Right atrium auricular region (tissue), 2 donors: ENCODE results near the gene FOXP4. TPM values are rescaled to one million over a fixed set of nuclear protein-coding genes. Genes with fewer than 3 reads are reported as not detected.
"Not testable (repeated sequence)": the region's sequence is repeated elsewhere in the genome, so short reads cannot be mapped to it uniquely, and the experiment has no call there.

Source experiments
- DNase-seq: peaks from one replicate; pipeline ENCODE4 v3.0.0-alpha.2; 2019; ENCODE audit warnings: low spot score
- H3K27ac ChIP-seq, 2 donors: fragments of 200-600 bp; sonication (generic); 1 replicate in 1 of 2; 2 replicates in 1 of 2; pipeline ENCODE4 v1.5.1; 2016 to 2019
- H3K27me3 ChIP-seq, 2 donors: fragments of 200-600 bp; sonication (generic); one replicate each; pipeline versions ENCODE4 v1.5.1 to v1.6.0; 2017 to 2019
- H3K36me3 ChIP-seq: fragments of 200-600 bp; sonication (generic); one replicate; pipeline ENCODE4 v1.5.1; 2016
- H3K4me1 ChIP-seq, 2 donors: fragments of 200-600 bp; sonication (generic); one replicate each; pipeline versions ENCODE4 v1.5.1 to v1.6.0; 2017 to 2019
- H3K4me3 ChIP-seq, 2 donors: fragments of 200-600 bp; sonication (generic); 1 replicate in 1 of 2; 2 replicates in 1 of 2; pipeline ENCODE4 v1.5.1; 2017 to 2019; ENCODE audit warnings: mild to moderate bottlenecking in 1 of 2, moderate library complexity in 1 of 2
- H3K9me3 ChIP-seq, 2 donors: fragments of 200-600 bp; sonication (generic); one replicate each; pipeline ENCODE4 v1.5.1; 2019
- total RNA-seq, 2 donors: library from RNA; depleted of rRNA; stranded (reverse); fragments of >200 nt; gene quantifications; one replicate each; pipeline ENCODE4 v1.1.0, GENCODE V29; 2016
- TF ChIP-seq, protein P1 (sequence below), 2 donors: fragments of 200-600 bp; sonication (generic); IDR thresholded peaks; one replicate each; pipeline ENCODE4 v1.5.1; 2019; ENCODE audit warnings: antibody characterized with exemption in 2 of 2

Gene FOXP4
- total RNA-seq, 2 donors from 2014 or later = 9.3 to 20.2 TPM

DNA sequence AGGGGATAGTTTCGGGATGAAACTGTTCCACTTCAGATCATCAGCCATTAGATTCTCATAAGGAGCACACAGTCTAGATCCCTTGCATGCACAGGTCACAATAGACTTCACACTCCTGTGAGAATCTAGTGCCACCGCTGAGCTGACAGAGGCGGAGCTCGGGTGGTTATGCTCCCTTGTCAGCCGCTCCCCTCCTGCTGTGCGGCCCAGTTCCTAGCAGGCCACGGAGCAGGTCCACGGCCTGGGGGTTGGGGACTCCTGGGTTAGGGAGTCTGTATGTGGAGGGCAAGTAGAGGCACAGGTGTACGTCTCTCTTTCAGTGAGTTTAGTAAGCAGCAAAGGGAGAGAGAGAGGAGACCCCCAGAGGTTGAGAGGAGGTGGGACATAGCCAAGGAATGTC, 61.6 kb downstream of the FOXP4 start:
- no peaks in the 10 kb centered on the region for H3K36me3 ChIP-seq
- no peaks in the 10 kb centered on the region for H3K9me3 ChIP-seq
- no peak overlapping the region for H3K4me3 ChIP-seq
- H3K27me3 ChIP-seq = no peaks in the 10 kb centered on the region
- DNase-seq = no peak
- TF ChIP-seq, protein P1, sequence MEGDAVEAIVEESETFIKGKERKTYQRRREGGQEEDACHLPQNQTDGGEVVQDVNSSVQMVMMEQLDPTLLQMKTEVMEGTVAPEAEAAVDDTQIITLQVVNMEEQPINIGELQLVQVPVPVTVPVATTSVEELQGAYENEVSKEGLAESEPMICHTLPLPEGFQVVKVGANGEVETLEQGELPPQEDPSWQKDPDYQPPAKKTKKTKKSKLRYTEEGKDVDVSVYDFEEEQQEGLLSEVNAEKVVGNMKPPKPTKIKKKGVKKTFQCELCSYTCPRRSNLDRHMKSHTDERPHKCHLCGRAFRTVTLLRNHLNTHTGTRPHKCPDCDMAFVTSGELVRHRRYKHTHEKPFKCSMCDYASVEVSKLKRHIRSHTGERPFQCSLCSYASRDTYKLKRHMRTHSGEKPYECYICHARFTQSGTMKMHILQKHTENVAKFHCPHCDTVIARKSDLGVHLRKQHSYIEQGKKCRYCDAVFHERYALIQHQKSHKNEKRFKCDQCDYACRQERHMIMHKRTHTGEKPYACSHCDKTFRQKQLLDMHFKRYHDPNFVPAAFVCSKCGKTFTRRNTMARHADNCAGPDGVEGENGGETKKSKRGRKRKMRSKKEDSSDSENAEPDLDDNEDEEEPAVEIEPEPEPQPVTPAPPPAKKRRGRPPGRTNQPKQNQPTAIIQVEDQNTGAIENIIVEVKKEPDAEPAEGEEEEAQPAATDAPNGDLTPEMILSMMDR (IDR thresholded peaks at IDR 0.05) = no peak
- no peak overlapping the region for H3K27ac ChIP-seq
- peaks cover 0 to 6% of the 10 kb centered on the region in 2 donors for H3K4me1 ChIP-seq

DNA sequence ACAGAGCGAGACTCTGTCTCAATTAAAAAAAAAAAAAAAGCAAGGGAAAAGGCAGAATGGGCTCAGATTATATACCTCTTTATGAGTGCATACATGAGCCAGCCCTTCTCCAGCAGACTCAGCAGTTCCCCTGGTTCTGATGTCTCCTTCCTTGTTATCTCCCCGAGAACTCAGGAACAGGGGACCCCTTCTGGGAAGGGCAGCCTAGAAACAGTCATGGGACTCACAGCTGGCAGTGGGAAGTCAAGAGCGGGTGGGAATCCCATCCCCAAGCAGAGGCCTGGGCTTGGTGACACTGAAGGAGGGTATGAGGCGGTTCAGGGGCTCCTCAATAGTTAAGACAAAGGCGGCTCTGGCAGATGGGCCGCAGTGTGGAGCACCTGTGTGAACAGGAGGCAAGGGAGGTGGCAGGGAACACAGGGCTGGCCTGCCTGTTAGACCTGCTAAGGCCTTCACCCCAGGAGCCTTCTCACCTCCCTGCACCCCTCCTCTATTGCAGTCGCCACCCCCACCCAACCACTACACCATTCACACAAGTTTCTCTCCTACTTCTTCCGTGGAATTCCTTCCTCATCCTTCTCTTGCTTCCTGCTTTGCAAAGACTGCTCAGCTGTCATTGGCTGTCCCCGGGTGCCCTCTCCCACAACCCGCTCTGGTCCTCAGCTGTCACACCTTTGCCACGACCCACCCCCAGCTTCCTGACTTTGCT, 62.4 kb downstream of the FOXP4 start:
- H3K36me3 ChIP-seq = no peaks in the 10 kb centered on the region
- TF ChIP-seq, protein P1 (IDR thresholded peaks at IDR 0.05) = no peak
- no peaks in the 10 kb centered on the region for H3K4me1 ChIP-seq
- H3K27me3 ChIP-seq = no peaks in the 10 kb centered on the region
- no peak overlapping the region for H3K27ac ChIP-seq
- no peak overlapping the region for H3K4me3 ChIP-seq
- peaks cover 0 to 5% of the 10 kb centered on the region in 2 donors for H3K9me3 ChIP-seq
- DNase-seq = no peak

DNA sequence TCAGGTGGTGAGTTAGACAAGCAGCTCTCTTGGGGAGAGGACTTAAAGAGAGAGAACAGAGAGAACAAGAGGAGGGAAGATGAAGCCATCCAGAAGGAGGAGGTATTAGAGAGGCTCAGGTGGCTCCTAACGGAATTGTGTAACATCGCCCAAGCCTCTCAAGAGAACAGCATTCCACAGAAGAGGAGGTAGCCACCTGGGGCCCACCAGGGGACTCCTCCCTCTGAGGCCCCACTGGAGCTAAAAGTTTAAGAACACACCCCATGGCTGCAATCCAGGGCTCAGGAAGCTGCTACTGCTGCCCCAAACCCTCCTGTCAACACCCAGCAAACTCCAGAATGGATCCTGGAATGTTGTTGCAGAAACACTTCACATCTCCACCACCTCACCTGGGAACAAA, 68.5 kb downstream of the FOXP4 start:
- no peaks in the 10 kb centered on the region for H3K4me1 ChIP-seq
- no peaks in the 10 kb centered on the region for H3K36me3 ChIP-seq
- no peak for DNase-seq
- H3K9me3 ChIP-seq = peaks cover 0 to 5% of the 10 kb centered on the region in 2 donors
- no peaks in the 10 kb centered on the region for H3K27me3 ChIP-seq
- TF ChIP-seq, protein P1 (IDR thresholded peaks at IDR 0.05) = no peak
- H3K27ac ChIP-seq = no peak overlapping the region
- H3K4me3 ChIP-seq = no peak overlapping the region

DNA sequence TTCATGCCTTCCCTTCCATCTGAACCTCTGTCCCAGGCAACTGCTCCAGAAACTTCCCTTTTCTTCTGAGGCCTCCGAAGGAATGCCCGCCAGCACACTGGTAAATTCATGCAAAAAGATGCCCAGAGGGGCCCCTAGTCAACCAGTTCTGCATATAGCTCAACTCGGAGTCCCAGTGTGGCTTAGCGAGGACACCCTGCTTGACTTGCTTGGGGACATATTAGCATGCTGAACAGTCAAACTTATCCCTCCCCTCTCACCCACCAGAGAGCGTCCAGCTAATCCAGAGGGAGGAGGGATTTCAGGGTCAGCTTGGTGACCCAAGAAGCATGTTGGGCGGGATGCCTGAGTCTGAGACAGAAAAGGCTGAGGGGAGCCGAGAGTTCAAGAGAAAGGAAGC, 69.1 kb downstream of the FOXP4 start:
- no peak for DNase-seq
- Histone ChIP-seq H3K4me1 (no peaks in the 10 kb centered on the region), H3K9me3 (peaks cover 0 to 5% of the 10 kb centered on the region in 2 donors), H3K4me3 (no peak overlapping the region), H3K36me3 (no peaks in the 10 kb centered on the region), H3K27me3 (no peaks in the 10 kb centered on the region), H3K27ac (no peak overlapping the region)
- TF ChIP-seq, protein P1 (IDR thresholded peaks at IDR 0.05) = no peak

DNA sequence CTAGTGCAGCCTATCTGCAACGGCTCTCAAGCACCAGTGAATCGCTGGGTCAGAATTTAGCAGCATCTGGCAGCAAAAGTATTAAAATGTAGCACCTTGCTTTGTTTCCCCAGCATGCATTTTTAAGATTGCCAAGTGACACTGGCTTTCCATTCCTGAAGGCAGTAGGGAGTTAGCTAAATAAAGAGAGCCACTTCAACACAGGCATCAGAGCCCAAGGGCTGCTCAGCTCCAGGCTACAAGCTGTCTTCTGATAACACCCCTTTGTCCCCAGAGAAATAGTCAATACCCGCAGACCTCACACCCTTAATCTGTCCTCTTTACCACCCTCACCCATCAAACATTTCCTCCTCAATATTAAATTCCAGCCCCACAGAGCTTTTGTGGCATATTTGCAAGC, 72.4 kb downstream of the FOXP4 start:
- Histone ChIP-seq H3K4me1 (no peaks in the 10 kb centered on the region), H3K9me3 (no peaks in the 10 kb centered on the region), H3K27ac (no peak overlapping the region), H3K27me3 (no peaks in the 10 kb centered on the region), H3K36me3 (no peaks in the 10 kb centered on the region), H3K4me3 (no peak overlapping the region)
- TF ChIP-seq, protein P1 (IDR thresholded peaks at IDR 0.05) = no peak
- DNase-seq = no peak

DNA sequence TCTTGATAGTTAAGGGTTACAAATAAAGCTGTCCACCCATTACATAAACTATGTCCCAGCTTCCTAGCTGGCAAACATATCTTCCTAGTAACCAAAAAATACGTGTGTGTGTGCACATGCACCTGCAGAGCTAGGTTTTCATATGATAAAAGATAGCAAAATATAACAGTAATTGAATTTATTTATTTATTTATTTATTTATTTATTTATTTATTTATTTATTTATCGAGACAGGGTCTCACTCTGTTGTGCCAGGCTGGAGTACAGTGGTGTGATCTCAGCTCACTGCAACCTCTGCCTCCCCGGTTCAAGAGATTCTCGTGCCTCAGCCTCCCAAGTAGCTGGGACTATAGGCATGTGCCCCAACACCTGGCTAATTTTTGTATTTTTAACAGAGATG, 73.0 kb downstream of the FOXP4 start:
- not testable (repeated sequence) for H3K4me3 ChIP-seq, H3K4me1 ChIP-seq, H3K27me3 ChIP-seq, DNase-seq, H3K36me3 ChIP-seq, H3K27ac ChIP-seq, H3K9me3 ChIP-seq
